Smooth muscle cell (in vitro differentiated cells): Measurements from ENCODE around the gene WWC2. TPM values are rescaled to one million over a fixed set of nuclear protein-coding genes. Genes with fewer than 3 reads are reported as not detected.

Experiments used
- DNase-seq: peaks from one replicate; lab custom pipeline; 2025; ENCODE audit not compliant: unreplicated experiment; lab: John Stamatoyannopoulos, UW
- H2AFZ ChIP-seq: fragments of 200-600 bp; sonication (generic); 2 replicates; pipeline ENCODE4 v1.6.0; 2016; ENCODE audit warnings: antibody characterized with exemption, low read depth, mild to moderate bottlenecking
- H3F3A ChIP-seq: fragments of 200-600 bp; sonication (generic); 2 replicates; pipeline ENCODE4 v1.6.0; 2017; ENCODE audit warnings: antibody characterized with exemption, low read depth
- H3K27ac ChIP-seq: fragments of 200-600 bp; sonication (generic); 2 replicates; pipeline ENCODE4 v1.5.1; 2016; ENCODE audit warnings: low read depth, mild to moderate bottlenecking
- H3K27me3 ChIP-seq: fragments of 200-600 bp; sonication (generic); 2 replicates; pipeline ENCODE4 v1.6.1; 2016; ENCODE audit warnings: low read depth, mild to moderate bottlenecking
- H3K36me3 ChIP-seq: fragments of 200-600 bp; sonication (generic); 2 replicates; pipeline ENCODE4 v1.5.1; 2016; ENCODE audit warnings: low read depth
- H3K4me1 ChIP-seq: fragments of 200-600 bp; sonication (generic); 2 replicates; pipeline ENCODE4 v1.5.1; 2016; ENCODE audit warnings: low read depth
- H3K4me2 ChIP-seq: fragments of 200-600 bp; sonication (generic); 2 replicates; pipeline ENCODE4 v1.6.0; 2016; ENCODE audit warnings: mild to moderate bottlenecking
- H3K4me3 ChIP-seq: fragments of 200-600 bp; sonication (generic); 2 replicates; pipeline ENCODE4 v1.5.1; 2016; ENCODE audit warnings: mild to moderate bottlenecking
- H3K79me2 ChIP-seq: fragments of 200-600 bp; sonication (generic); 2 replicates; pipeline ENCODE4 v1.6.0; 2016; ENCODE audit warnings: low read depth, mild to moderate bottlenecking
- H3K9ac ChIP-seq: fragments of 200-600 bp; sonication (generic); 2 replicates; pipeline ENCODE4 v1.6.0; 2016; ENCODE audit warnings: low read depth
- H3K9me3 ChIP-seq: fragments of 200-600 bp; sonication (generic); replicated peaks from 2 replicates; pipeline ENCODE4 v1.5.1; 2016; ENCODE audit warnings: low read depth
- H4K20me1 ChIP-seq: fragments of 200-600 bp; sonication (generic); 2 replicates; pipeline ENCODE4 v1.6.0; 2016; ENCODE audit warnings: low read depth
- CTCF ChIP-seq: fragments of 200-600 bp; sonication (generic); IDR thresholded peaks from 2 replicates; pipeline ENCODE4 v1.5.1; 2017; ENCODE audit warnings: borderline replicate concordance, mild to moderate bottlenecking, antibody characterized with exemption; ENCODE audit not compliant: insufficient read depth, poor library complexity, severe bottlenecking
- WGBS: methylation state at CpG from one replicate; pipeline ENCODE4 v1.1.7; 2016; ENCODE audit warnings: low lambda C conversion rate; 5-methylcytosine and 5-hydroxymethylcytosine counted together
- polyA plus RNA-seq: library from polyadenylated mRNA; unstranded; fragments of >200 nt; fragmentation: Nextera tagmentation; extraction: Ambion mirVana; gene quantifications from 2 replicates; pipeline ENCODE4 v1.2.1, GENCODE V29; 2016
- total RNA-seq: library from RNA; depleted of rRNA; stranded (reverse); fragments of >200 nt; gene quantifications from 2 replicates; pipeline ENCODE4 v1.2.3, GENCODE V29; 2014

The WWC2 gene
- total and polyA plus RNA-seq, 2 experiments from 2014 or later, result 11.2 to 13.5 TPM

DNA sequence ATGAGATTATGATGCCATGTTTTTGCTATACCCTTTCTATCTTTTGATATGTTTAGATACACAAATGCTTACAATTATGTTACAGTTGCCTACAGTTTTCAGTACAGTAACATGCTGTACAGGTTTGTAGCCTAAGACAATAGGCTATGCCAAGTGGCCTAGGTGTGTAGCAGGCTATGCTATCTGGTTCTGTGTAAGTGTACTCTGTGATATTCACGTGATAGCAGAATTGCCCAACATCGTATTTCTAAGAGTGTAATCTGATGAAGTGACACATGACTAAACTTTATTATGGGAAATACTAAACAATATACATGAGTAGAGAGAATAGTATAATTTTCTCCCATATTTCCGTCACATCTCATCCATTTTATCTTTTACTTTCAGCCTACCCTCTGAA is 124.0 kb downstream of the WWC2 start:
- no peak overlapping the region for H2AFZ ChIP-seq
- H4K20me1 ChIP-seq, result no peaks in the 10 kb centered on the region
- DNase-seq, result no peak
- no peak overlapping the region for H3K9ac ChIP-seq
- H3K79me2 ChIP-seq, result no peaks in the 10 kb centered on the region
- WGBS, result 97% methylated on average over 3 of the region's 3 CpGs
- H3K27me3 ChIP-seq, result no peaks in the 10 kb centered on the region
- TF ChIP-seq CTCF, result no peak
- H3K27ac ChIP-seq, result no peak overlapping the region
- no peaks in the 10 kb centered on the region for H3K4me1 ChIP-seq
- H3K36me3 ChIP-seq, result no peaks in the 10 kb centered on the region
- no peak overlapping the region for H3K4me3 ChIP-seq
- H3F3A ChIP-seq, result no peaks in the 10 kb centered on the region
- H3K4me2 ChIP-seq, result no peak overlapping the region
- no peaks in the 10 kb centered on the region for H3K9me3 ChIP-seq

GRCh38 chr4:183229397-183229796 is 130.3 kb downstream of the WWC2 start:
- no peak overlapping the region for H3K9ac ChIP-seq
- H3K4me3 ChIP-seq, result no peak overlapping the region
- no peaks in the 10 kb centered on the region for H3K27me3 ChIP-seq
- H3K36me3 ChIP-seq, result no peaks in the 10 kb centered on the region
- H3K4me2 ChIP-seq, result no peak overlapping the region
- H4K20me1 ChIP-seq, result no peaks in the 10 kb centered on the region
- no peak overlapping the region for H2AFZ ChIP-seq
- TF ChIP-seq CTCF, result no peak
- H3K79me2 ChIP-seq, result no peaks in the 10 kb centered on the region
- H3F3A ChIP-seq, result no peaks in the 10 kb centered on the region
- H3K27ac ChIP-seq, result no peak overlapping the region
- no peaks in the 10 kb centered on the region for H3K4me1 ChIP-seq
- DNase-seq, result no peak
- no peaks in the 10 kb centered on the region for H3K9me3 ChIP-seq

- no peak for TF ChIP-seq CTCF
- no peak for DNase-seq
- Histone ChIP-seq H3K9me3 (no peaks in the 10 kb centered on the region), H3F3A (no peaks in the 10 kb centered on the region), H3K27ac (no peak overlapping the region), H3K27me3 (no peaks in the 10 kb centered on the region), H3K4me2 (no peak overlapping the region), H2AFZ (no peak overlapping the region), H3K36me3 (no peaks in the 10 kb centered on the region), H3K79me2 (peaks cover 7% of the 10 kb centered on the region), H3K4me1 (peaks cover 3% of the 10 kb centered on the region), H3K9ac (no peak overlapping the region), H3K4me3 (no peak overlapping the region), H4K20me1 (no peaks in the 10 kb centered on the region)
- WGBS, result 71% methylated on average over 15 of the region's 15 CpGs
Measured at GRCh38 chr4:183240581-183241321, 141.7 kb downstream of the WWC2 start.

GRCh38 chr4:183241322-183241640 is 142.2 kb downstream of the WWC2 start:
- no peaks in the 10 kb centered on the region for H3K27me3 ChIP-seq
- WGBS, result 2% methylated on average over 4 of the region's 4 CpGs
- H3K4me3 ChIP-seq, result no peak overlapping the region
- no peak overlapping the region for H2AFZ ChIP-seq
- no peak for TF ChIP-seq CTCF
- H3K9me3 ChIP-seq, result no peaks in the 10 kb centered on the region
- H3F3A ChIP-seq, result no peaks in the 10 kb centered on the region
- H3K9ac ChIP-seq, result no peak overlapping the region
- H3K4me1 ChIP-seq, result peaks cover 3% of the 10 kb centered on the region
- no peak overlapping the region for H3K4me2 ChIP-seq
- H4K20me1 ChIP-seq, result no peaks in the 10 kb centered on the region
- H3K27ac ChIP-seq, result peak overlapping the region; percentile 47
- no peak for DNase-seq
- H3K79me2 ChIP-seq, result peaks cover 2% of the 10 kb centered on the region
- no peaks in the 10 kb centered on the region for H3K36me3 ChIP-seq
